HG03432 (cell line): ENCODE measurements around the gene FOLR3.
"Not testable (repeated sequence)": the region's sequence is repeated elsewhere in the genome, so short reads cannot be mapped to it uniquely, and the experiment has no call there.

Experiments used
- ATAC-seq: cut with Tn5 transposase; IDR thresholded peaks from one replicate; pipeline ENCODE4 v1.9.1; 2021; ENCODE audit warnings: mild to moderate bottlenecking, moderate library complexity; ENCODE audit not compliant: unreplicated experiment

The FOLR3 gene

DNA sequence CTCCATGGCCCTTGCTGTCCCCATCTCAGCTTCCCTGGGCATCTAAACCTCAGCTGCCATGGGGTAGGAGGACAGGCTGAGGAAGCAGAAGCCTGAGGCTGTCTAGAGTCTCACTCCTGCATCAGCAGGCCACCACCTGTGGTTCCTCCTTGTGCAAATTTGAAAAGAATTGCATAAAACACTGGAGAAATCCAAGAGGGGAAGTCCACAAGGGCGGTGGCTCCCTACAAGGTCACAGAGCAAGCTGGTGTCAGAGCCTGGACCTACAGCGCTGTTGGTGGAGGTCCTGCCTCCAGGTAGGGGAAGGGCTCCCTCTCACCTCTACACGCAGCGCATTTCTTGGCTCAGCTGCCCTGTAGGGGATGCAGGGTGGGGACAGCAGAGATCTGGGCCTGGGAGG lies at the start of gene FOLR3:
Gene FOLR3 (plus strand): TSS at position 253 of the 400 bp plus-strand sequence. CDS start 228 bp downstream, outside the sequence.
- ATAC-seq = not testable (repeated sequence)

GRCh38 chr11:72088076-72088808 lies 47.3 kb upstream of the FOLR3 start:
- no peak for ATAC-seq

DNA sequence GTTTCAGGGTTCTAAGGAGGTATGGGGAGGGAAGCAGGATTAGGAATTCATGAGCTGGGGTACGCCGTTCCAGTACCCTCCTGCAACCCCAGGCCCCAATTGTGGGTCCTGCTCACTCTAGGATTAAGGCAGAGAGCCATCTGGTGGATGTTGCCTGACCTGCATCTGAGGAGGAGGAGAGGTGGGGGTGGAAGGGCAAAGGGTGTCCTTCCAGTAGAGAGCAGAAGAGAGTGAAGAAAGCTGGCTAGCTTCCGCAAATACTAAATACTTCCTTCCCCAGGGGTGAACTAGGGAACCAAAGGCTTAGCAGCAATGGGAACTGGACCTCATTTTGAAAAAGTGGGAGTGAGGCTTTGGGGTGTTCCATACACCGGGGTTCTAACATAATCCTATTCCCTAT lies 44.2 kb upstream of the FOLR3 start:
- peak; percentile 49 for ATAC-seq

DNA sequence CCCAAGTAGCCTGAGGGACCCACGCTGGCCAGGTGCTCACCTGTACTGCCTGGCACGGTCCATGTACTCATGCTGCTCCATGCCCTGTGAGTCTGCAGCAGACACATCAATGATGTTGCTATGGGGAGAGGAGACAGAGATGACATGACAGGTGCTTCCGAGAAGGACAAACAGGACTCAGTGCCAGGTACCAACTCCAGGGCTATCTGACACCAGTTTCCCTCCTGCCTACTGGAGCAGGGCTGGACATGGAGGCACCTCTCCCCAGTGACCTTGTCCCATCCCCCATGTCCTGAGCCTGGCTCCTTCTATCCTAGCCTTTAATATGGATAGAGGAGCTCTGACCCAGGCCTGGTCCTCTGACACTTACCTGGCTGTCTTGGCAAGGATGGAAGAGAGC lies 36.8 kb upstream of the FOLR3 start:
- no peak for ATAC-seq

DNA sequence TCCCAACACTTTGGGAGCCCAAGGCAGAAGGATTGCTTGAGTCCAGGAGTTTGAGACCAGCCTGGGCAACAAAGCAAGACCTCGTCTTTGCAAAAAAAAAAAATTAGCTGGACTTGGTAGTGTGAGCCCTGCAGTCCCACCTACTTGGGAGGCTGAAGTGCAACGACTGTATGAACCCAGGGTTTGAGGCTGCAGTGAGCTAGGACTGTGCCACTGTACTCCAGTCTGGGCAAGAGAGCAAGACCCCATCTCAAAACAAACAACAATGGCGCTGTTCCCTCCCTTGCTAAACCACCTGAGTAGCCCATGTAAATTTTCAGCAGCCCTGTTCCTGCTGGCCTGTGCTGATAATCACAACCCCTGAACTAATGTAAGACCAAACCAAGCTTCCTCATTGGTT lies 35.5 kb upstream of the FOLR3 start:
- no peak for ATAC-seq

- no peak for ATAC-seq
Observed at GRCh38 chr11:72100462-72100861, 35.1 kb upstream of the FOLR3 start.

- ATAC-seq = no peak
Observed at GRCh38 chr11:72102162-72102561, 33.4 kb upstream of the FOLR3 start.

GRCh38 chr11:72102631-72102945 lies 32.9 kb upstream of the FOLR3 start:
- no peak for ATAC-seq

DNA sequence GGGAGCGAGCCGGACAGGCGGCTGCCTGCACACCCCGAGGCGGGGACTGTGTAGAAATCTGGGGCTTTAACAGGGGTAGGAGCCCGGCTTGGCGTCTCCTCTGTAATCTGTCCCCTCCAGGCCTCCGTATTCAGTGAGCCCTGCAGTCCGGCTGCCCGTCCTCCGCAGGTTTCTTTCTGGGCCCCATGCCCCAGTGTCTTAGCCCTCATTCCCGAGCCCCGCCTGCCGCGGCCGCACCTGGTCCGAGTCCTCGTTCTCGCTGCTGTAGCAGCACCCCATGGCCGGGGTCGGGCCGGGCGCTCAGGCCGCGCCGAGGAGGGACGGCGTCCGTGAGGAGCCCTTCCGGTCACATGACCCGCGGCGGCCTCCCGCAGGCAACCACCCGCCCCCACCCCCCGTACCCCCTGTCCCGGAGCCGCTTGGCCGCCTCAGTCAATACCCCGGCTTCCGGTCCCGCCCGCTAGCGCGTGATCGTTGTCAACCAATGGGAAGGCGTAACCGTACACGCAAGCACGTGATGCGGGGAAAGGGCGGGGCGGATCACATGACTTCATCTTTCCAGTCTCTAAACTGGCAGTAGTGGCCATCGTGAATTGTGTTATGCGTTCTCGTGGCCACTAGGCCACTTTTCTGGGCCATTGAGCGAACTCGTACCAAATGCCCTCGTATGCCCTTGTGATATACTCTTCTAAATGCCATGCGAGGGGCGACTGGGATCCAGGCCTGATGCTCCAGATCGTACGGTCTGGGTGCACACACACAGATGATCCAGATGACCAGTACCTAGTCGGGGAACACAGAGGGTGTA lies 32.4 kb upstream of the FOLR3 start, which contains the start of gene LAMTOR1:
Gene LAMTOR1 (minus strand): TSS at position 352 of the 808 bp plus-strand sequence. CDS start 73 bp downstream, at position 279.
- ATAC-seq = peak; percentile 85

- no peak for ATAC-seq
Observed at GRCh38 chr11:72103754-72104167, 31.8 kb upstream of the FOLR3 start.

- ATAC-seq = no peak
Observed at GRCh38 chr11:72105888-72106287, 29.6 kb upstream of the FOLR3 start, which contains the start of gene TOMT. Gene TOMT, plus strand, starts transcription at chr11:72105924. Its CDS starts 28 bp downstream, at chr11:72105952.

DNA sequence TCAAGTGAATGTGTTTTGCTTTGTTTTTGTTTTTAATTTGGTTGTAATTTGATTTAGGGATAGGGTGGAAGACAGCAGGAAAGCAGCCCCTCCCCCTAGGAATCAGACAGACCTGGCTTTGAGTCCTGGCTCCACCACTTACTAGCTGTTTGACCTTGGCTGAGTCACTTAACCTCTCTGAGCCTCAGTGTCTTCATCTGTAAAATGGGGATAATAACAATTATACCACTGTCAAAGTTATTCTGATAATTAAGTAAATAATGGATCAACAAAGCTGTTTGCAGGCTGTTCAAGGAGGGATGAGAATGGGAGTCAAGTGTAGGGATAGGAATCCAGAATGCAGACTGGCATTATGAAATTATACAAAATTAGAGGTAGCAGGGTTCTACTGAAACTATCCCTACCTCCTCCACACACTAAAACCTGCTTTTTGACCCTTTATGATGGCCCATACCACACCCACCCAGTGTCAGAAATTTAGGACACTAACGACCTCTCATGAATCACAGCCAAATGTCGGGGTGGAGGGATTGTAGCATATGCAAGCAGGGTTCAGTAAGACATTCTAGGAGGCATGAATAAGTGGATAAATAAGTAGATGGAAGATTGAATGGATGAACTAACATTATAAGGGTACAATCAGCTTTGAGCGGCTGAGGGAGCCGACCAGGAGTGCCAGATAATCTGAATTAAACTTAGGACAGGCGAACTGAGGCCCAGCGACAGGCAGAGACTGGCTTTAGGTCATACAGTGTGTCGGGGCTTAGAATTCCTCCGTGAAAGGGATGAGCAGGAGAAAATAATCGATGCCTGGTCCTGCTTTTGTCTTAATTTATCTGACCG lies 24.0 kb upstream of the FOLR3 start:
- no peak for ATAC-seq

DNA sequence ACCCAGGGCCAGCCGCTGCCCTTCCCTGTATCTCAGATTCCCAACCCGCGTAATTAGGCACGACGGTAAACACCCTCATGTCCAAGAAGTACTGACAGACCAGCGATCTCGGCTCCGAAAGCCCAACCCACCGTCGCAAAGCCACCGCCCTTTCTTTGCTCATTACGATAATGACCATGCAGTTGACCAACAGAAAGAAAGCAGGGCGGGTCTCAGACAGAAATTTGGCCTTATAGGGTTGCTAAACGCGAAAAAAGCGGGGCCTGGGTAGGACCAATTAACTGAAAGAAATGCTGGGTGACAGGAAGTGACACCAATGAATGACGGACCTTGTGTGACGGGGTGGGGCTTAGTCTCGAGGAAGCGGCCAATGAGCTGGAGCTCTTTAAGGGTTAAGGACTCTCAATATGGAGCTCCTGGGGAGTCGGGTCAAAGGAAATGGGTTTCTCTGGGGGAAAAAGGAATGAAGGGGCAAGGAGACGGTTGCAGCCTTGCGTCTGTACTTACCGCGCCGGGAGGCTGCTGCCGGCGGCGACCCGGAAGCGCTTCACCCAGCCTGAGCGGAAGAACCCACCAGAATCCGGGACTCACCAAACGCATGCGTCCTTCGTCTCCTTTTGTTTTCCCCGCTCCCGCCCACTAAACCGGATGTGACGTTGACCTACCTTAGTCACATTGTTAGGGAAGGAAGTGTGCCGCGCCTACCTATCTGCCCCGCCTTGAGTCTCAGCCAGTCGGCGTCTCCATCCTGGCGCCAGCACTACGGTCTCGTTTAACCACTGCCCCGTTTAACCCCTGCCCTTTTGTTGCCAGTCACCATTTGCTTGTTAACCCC lies 23.2 kb upstream of the FOLR3 start, which contains the start of gene ANAPC15:
Gene ANAPC15 (minus strand): TSS at position 553 of the 835 bp plus-strand sequence. CDS start 1,419 bp downstream, outside the sequence.
- ATAC-seq = peak; percentile 86

- no peak for ATAC-seq
Observed at GRCh38 chr11:72112978-72113808, 22.3 kb upstream of the FOLR3 start.

- no peak for ATAC-seq
Observed at GRCh38 chr11:72114570-72114969, 21.0 kb upstream of the FOLR3 start.

DNA sequence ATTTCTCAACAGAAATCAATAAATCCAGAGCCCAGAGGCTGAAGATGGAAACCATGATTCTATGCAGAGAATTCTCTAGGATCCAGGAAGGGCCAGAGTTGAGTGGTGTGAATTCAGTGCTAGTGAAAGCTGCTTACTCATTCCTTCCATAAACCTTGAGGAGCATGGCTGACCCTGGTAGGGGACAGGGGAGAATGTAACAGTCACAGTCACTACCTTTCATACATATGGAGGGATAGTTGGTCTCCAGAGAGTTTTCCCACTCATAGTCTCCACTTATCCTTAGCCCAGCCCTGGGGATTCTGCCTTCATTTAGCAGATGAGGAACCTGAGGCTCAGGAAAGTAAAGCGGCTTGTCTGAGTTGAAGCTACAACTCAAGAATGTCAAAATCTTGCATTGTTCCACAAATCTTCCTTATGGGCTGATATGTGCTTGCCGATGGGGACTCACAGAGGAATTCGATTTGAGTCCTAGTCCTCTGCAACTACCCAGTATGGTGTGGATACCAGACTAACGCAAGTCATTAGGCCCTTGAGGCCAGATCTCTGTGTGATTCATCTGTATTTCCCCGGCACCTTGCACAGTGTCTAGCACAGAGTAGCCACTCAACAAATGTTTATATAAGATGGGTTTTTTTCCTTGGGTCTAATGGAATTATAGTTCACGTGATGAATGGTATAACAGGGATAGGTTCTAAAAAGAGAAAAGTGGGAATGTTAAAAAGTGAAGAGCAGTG lies 19.3 kb upstream of the FOLR3 start:
- ATAC-seq = no peak

- no peak for ATAC-seq
Observed at GRCh38 chr11:72119198-72119597, 16.3 kb upstream of the FOLR3 start.

DNA sequence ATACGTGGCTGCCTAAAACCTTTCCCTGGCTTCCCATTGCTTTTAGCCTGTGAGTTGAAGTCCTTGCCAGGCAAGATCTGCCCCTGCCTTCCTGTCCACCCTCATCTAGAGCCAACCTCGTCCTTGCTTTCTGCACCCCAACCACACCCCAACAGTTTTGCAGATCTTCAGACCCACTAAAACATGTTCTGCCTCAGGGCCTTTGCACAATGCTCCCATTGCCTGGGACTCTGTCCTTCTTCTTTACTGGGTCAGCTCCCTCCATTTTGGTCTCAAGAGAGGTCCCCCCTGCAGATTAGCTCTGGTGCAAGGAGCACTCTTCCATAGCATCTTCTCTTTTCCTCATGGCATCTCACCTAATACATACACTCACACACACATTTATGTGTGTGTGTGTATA lies 14.6 kb upstream of the FOLR3 start:
- ATAC-seq = no peak

GRCh38 chr11:72122607-72123006 lies 12.9 kb upstream of the FOLR3 start:
- ATAC-seq = no peak
